Right forelimb (tissue), 1 donor: ENCODE measurements around the gene IL1R2.
"Not testable (repeated sequence)": the region's sequence is repeated elsewhere in the genome, so short reads cannot be mapped to it uniquely, and the experiment has no call there.

Source experiments
- DNase-seq: peaks from one replicate; pipeline ENCODE4 v3.0.0-alpha.2; 2018

The IL1R2 gene

GRCh38 chr2:102000813-102001766, 9.3 kb downstream of the IL1R2 start:
- DNase-seq, result no peak

DNA sequence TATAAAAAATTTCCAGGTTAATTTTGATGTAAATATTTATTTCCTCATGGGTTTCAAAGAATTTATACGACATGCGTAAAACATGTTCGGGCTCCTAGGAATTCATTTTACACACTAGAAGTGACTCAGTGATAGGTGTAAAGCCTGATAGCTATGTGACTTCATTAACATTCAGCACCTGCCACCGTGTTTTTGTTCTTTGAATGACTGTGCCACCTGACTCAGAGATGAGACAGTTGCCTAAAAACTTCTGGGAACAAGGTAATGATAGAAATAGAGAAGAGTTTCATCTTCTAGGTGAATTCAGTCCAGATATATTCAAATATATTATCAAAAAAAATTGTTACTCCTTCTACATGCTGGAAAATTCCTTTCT, 10.0 kb downstream of the IL1R2 start:
- no peak for DNase-seq

GRCh38 chr2:102002228-102002627, 10.5 kb downstream of the IL1R2 start:
- DNase-seq, result no peak

- DNase-seq, result not testable (repeated sequence)
Measured at GRCh38 chr2:102002909-102003308, 11.1 kb downstream of the IL1R2 start.

DNA sequence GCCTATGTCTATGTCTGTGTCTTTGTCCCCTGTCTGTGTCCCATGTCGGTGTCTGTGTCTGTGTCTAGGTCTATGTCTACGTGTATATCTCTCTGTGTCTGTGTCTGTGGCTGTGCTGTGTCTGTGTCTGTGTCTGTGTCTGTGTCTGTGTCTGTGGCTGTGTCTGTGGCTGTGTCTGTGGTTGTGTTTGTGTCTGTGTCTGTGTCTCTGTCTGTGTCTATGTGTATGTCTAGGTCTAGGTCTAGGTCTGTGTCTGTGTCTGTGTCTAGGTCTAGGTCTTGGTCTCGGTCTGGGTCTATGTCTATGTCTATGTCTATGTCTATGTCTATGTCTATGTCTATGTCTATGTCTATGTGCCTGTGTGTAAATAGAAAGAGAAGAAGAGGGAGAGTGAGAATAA, 11.9 kb downstream of the IL1R2 start:
- no peak for DNase-seq

DNA sequence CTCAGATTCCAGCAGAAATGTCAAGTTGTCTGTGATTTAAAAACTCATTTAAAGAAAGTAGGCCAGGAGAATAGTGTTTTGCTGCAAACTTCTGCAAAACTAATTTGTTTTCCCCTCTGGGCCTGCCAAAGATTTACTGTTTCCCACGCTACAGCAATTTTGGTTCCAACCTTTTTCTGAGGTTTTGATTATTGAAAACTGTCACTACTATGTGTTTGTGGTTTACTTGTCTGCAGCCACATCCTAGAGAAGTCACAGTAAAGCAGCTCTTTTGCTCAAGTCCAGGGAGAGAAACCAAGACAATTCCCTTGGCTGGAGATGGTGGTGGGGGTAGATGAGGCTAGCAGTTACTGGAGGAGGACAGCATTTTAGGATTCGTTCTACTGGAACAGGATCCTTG, 12.8 kb downstream of the IL1R2 start:
- no peak for DNase-seq

DNA sequence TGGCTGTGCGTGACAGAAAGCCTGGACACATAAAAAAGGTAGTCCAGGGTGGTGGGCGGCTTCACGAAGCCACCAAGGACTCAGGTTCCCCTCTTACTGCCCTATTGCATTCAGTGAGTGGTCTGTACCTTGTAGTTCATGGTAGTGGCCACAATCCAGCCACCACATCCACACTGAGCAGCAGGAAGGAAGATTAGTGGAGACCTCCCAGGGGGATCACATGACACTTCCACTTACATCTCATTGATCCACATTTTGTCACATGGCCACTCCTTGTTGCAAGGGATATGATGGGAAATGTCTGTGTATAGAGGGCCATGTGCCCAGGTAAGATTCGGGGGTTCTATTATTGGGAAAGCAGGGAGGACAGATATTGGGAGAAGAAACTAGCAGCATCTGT, 13.7 kb downstream of the IL1R2 start:
- DNase-seq, result no peak

DNA sequence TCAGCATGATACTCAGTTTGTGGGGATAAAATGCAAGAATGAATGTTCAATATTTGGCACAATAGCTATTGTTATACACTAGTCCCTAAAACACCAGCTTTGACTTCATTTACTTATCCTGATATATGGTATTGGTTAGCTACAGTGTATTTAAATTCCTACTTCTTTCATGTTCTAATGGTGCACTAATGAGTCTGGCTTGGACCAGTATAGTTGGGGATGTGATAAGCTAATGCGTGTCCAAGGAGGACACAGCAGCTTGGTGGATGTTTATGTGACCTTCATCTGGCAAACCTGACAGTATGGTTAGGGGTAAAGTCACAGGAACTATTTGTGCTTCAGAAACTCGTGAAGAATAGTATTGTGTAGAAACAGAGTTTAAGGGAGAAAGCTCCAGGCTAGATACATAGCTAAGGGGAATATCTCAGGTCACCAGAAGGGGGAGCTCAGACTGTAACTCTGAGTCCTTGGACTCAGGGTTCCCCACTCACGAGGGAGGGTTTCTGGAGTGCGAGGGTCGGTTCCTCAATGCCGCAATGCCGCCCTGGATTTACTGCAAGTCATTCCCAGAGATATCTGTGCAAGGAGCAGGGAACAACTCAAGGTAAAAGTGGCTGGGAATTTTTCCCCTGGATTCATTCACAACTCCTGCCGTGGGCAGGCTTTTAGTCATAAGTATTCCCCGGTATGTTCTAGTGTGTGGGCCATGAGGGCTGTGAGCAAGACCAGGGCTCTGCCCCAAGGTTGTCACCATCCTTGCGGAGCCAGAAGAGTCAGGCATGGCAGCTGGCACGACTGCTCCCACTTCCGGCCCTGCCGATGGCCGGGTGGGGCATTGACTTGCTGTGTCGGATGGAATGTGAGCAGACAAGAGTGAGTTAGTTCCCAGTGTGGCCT, 14.5 kb downstream of the IL1R2 start:
- no peak for DNase-seq

DNA sequence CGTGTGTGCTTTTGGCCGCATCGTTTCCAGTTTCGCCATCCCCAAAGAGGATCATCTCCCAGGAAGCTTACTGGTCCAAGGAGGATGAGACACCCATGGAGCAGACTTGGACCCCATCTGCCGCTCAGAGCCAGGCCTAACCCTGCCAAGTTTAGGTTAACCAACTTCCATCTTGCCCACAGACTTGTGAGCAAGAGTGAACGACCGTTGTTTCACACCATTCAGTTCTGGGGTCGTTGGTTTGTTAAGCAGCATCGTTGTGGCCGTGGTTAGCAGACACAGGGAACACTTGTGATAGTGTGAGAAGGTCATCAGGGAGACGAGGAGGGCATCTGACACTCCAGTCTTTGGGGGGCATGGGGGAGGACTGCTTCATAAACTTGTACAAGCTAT, 15.1 kb downstream of the IL1R2 start:
- no peak for DNase-seq

DNA sequence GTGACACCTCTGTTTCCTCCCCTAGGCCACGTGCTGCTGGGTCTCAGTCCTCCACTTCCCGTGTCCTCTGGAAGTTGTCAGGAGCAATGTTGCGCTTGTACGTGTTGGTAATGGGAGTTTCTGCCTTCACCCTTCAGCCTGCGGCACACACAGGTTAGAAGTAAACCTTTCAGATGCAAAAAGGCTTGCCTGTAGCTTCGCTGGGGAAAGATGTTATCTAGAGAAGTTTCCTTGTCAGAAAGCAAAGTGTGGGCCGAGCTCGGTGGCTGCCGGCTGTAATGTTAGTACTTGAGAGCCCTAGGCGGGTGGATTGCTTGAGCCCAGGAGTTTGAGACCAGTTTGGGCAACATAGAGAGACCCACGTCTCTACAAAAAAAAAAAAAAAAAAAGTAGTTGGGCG, 16.7 kb downstream of the IL1R2 start:
- DNase-seq, result no peak

GRCh38 chr2:102009557-102009956, 17.8 kb downstream of the IL1R2 start:
- DNase-seq, result no peak

DNA sequence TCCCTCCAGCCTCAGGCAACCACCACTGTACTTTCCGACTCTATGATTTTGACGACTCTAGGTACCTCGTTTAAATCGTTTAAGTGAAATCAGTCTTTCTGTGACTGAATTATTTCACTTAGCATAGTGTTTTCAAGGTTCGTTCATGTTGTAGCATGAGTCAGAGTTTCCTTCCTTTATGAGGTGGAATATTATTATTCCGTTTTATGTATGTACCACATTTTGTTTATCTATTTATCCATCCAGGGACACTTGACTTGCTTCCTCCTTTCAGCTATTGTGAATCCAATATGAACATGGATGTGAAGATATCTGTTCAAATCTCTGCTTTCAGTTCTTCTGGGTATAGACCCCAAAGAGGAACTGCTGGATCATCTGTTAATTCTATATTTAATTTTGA, 19.1 kb downstream of the IL1R2 start:
- no peak for DNase-seq

GRCh38 chr2:102012061-102012614, 20.4 kb downstream of the IL1R2 start:
- no peak for DNase-seq

GRCh38 chr2:102013206-102014040, 21.7 kb downstream of the IL1R2 start:
- DNase-seq, result no peak

DNA sequence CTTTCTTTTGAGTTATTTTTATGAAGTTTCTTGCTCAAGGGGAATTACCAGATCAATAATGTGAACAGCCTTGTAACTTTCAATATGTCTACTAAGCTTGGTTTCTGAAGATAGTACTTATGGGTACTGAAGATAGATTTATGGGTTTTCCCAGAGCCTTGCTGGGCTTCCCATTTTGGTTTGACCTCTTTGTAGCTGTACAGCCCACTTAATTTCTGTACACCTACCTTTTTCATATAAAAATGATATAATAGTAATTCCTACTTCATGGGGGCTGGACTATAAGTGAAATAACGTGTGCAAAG, 22.2 kb downstream of the IL1R2 start:
- no peak for DNase-seq

DNA sequence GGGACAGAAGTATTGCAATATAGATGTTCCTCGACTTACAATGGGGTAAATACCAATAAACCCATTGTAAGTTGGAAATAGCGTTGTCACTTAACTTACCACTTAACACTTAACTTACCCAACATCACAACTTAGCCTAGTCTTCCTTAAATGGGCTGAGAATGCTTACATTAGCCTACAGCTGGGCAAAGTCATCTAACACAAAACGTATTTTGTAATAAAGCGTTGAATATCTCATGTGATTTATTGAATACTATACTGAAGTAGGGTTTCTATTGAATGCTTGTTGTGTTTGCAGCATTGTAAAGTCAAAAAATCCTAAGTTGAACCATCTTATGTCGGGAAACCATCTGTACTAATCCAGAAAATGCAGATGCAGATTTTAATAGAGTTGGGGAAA, 23.6 kb downstream of the IL1R2 start:
- DNase-seq, result no peak

DNA sequence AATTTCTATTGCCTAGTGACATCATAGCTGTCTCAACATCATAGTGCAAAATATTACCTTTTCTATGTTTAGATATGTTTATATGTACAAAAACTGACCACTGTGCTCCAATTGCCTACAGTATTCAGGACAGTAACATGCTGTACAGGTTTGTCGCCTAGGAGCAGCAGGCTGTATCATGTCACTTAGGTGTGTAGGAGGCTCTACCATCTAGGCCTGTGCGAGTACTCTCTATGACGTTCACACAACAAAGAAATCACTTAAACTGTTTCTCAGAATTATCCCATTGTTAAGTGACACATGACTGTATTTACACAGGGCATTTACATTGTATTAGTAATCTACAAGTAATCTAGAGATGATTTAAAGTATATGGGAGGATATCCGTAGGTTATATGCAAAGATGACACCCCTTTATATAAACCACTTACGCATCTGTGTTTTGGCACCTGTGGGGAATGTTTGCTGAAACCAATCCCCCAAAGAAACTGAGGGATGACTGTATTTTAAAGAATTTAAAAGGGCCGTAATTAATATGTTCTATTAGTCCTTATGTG, 24.7 kb downstream of the IL1R2 start:
- no peak for DNase-seq

DNA sequence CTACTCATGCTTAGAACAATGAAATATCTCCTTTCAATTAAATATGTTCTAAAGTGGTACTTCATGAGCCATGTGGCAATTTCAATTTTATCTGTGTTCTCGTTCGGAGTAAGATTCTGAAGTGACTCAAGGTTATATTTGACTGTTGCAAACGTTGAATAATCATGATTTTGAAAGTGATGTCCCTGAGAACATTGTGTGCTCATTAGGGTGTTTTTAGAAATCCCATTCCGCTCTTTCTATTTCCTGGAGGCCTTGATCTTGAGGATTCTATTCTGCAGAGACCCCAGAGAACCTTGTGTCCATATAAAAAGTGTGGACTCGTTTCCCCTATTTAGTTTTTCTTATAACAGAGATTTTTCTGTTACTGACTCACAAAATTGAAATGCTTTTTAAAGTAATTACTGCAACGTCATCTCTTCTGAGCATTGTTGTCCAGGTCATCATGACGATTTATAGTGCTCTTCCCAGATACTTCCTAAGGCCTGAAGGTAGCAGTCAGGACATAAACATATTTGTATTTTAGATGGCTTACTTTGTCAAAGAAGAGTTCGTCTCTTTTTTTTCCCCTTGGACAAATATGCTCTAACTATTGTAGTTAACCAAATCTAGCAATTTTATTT, 27.2 kb downstream of the IL1R2 start:
- DNase-seq, result no peak

- peak; percentile 89 for DNase-seq
Measured at GRCh38 chr2:102020596-102021170, 28.9 kb downstream of the IL1R2 start.

DNA sequence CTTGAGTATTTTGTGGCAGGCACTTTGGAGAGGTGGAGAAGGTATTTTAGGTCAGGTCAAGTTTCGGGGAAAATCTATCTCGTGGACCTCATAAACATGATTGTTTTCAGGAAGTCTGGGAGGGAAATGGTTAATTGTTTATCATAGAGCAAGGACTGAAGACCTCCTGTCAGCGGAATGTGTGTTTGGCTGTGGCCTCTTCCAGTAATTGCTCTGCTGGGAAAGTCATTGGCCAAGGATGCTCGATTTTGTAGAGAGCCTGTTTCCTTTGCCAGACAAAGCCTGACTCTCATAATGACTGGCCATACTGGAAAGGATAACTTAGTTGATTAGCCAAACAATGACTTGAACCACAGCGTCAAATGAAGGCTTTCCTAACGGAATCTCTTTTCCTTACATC, 30.0 kb downstream of the IL1R2 start:
- peak; percentile 64 for DNase-seq

GRCh38 chr2:102022884-102023539, 31.3 kb downstream of the IL1R2 start:
- no peak for DNase-seq
